GM21786 (cell line): Measurements from ENCODE around the gene BABAM1.

ENCODE experiments used
- ATAC-seq: cut with Tn5 transposase; IDR thresholded peaks from one replicate; pipeline ENCODE4 v1.9.1; 2021; ENCODE audit not compliant: unreplicated experiment

Gene BABAM1

GRCh38 chr19:17266975-17267788, at the start of gene BABAM1:
BABAM1 (plus strand) TSS chr19:17267443; CDS start chr19:17268807, 1,364 bp downstream.
- ATAC-seq, result peak; percentile 84

- ATAC-seq, result no peak
Measured at GRCh38 chr19:17219286-17219685, 48.0 kb upstream of the BABAM1 start.

- no peak for ATAC-seq
Measured at GRCh38 chr19:17220207-17220758, 47.0 kb upstream of the BABAM1 start.

GRCh38 chr19:17225053-17225452, 42.2 kb upstream of the BABAM1 start:
- no peak for ATAC-seq

GRCh38 chr19:17226002-17226933, 41.0 kb upstream of the BABAM1 start, which contains the start of gene OCEL1:
OCEL1 (plus strand) TSS chr19:17226226; CDS start chr19:17226248, 22 bp downstream.
- ATAC-seq, result peak; percentile 93

GRCh38 chr19:17227798-17228367, 39.4 kb upstream of the BABAM1 start:
- ATAC-seq, result no peak

GRCh38 chr19:17229890-17230289, 37.4 kb upstream of the BABAM1 start:
- no peak for ATAC-seq

- no peak for ATAC-seq
Measured at GRCh38 chr19:17232258-17232657, 35.0 kb upstream of the BABAM1 start.

- ATAC-seq, result peak; percentile 60
Measured at GRCh38 chr19:17234911-17235299, 32.3 kb upstream of the BABAM1 start.

GRCh38 chr19:17235300-17235970, 31.8 kb upstream of the BABAM1 start:
- ATAC-seq, result no peak

GRCh38 chr19:17235971-17236777, 31.1 kb upstream of the BABAM1 start:
- ATAC-seq, result no peak

GRCh38 chr19:17236811-17237543, 30.3 kb upstream of the BABAM1 start:
- no peak for ATAC-seq

GRCh38 chr19:17237747-17238706, 29.2 kb upstream of the BABAM1 start:
- ATAC-seq, result no peak

- ATAC-seq, result no peak
Measured at GRCh38 chr19:17240062-17240752, 27.0 kb upstream of the BABAM1 start.

- no peak for ATAC-seq
Measured at GRCh38 chr19:17240826-17241399, 26.3 kb upstream of the BABAM1 start.

GRCh38 chr19:17242431-17243208, 24.6 kb upstream of the BABAM1 start:
- no peak for ATAC-seq
